K562 (cell line): ENCODE data around the gene TP53BP1. TPM values are rescaled to one million over a fixed set of nuclear protein-coding genes. Genes with fewer than 3 reads are reported as not detected.

Experiments used
- ATAC-seq: fragments of 200-7000 bp; cut with Tn5 transposase; 3 replicates; pipeline ENCODE4 v1.9.1; 2020; ENCODE audit warnings: moderate library complexity
- BruUV-seq: library from RNA; stranded (reverse); fragments of 400-500 nt; replicated peaks from 2 replicates; lab custom pipeline; 2021; lab: Mats Ljungman, UMichigan
- CTCF ChIA-PET: fragments of 300-600 bp; formaldehyde crosslinking; extraction: SDS; loops from one replicate; lab custom pipeline; 2021; ENCODE audit warnings: low intra/inter-chr PET ratio; lab: Yijun Ruan, JAX
- POLR2A ChIA-PET: fragments of 300-600, 350-650 bp; sonication (Branson Sonifier 250); formaldehyde crosslinking; extraction: SDS; loops from one replicate; lab custom pipeline; 2021; ENCODE audit warnings: antibody characterized with exemption, inconsistent platforms; lab: Yijun Ruan, JAX
- DNase-seq, 4 experiments: peaks; one replicate each; pipeline versions ENCODE4 v3.0.0 to v3.0.0-alpha.2; 2011 to 2018; ENCODE audit warnings: low spot score in 3 of 4, mixed read lengths in 3 of 4; ENCODE audit errors: extremely low read depth in 1 of 4
- FAIRE-seq: peaks from 2 replicates; lab custom pipeline; 2011; peaks lifted over from hg19 to GRCh38; lab: Jason Lieb, UNC
- H2AFZ ChIP-seq: 2 replicates; pipeline ENCODE4 v1.6.0; 2011; ENCODE audit warnings: low read depth, low read length, control low read depth, inconsistent platforms
- H3K27ac ChIP-seq: fragments of 200-600 bp; 3 replicates; pipeline ENCODE4 v1.8.0; 2011; ENCODE audit warnings: low read depth, mild to moderate bottlenecking, control low read depth, inconsistent platforms, low read length, moderate library complexity, mixed read lengths; ENCODE audit errors: extremely low read depth
- H3K27me3 ChIP-seq, 2 experiments: fragments of 300-600 bp in 1 of 2; 2 replicates in 1 of 2; 3 replicates in 1 of 2; pipeline versions ENCODE4 v1.6.0 to v1.8.0; 2011; ENCODE audit warnings: inconsistent platforms in 2 of 2, low read length in 2 of 2, mild to moderate bottlenecking in 1 of 2, mixed read lengths in 1 of 2, moderate library complexity in 1 of 2; ENCODE audit not compliant: control insufficient read depth in 2 of 2, insufficient read depth in 2 of 2
- H3K36me3 ChIP-seq: fragments of 300-600 bp; 3 replicates; pipeline ENCODE4 v1.8.0; 2011; ENCODE audit warnings: mild to moderate bottlenecking, low read length, inconsistent platforms; ENCODE audit not compliant: control insufficient read depth, insufficient read depth
- H3K4me1 ChIP-seq, 2 experiments: fragments of 200-600 bp in 1 of 2; replicated peaks in 1 of 2; 2 replicates in 1 of 2; 3 replicates in 1 of 2; pipeline versions ENCODE4 v1.5.1 to v1.8.0; 2011; ENCODE audit warnings: inconsistent platforms in 2 of 2, low read length in 2 of 2, mild to moderate bottlenecking in 1 of 2, mixed read lengths in 1 of 2, moderate library complexity in 1 of 2; ENCODE audit not compliant: control insufficient read depth in 2 of 2, insufficient read depth in 2 of 2
- H3K4me2 ChIP-seq: 2 replicates; pipeline ENCODE4 v1.6.1; 2011; ENCODE audit warnings: low read length, control low read depth, inconsistent platforms, mixed read lengths; ENCODE audit not compliant: insufficient read depth
- H3K4me3 ChIP-seq: fragments of 200-600 bp; sonication (generic), shearing (Covaris generic); 2 replicates; pipeline ENCODE4 v1.5.1; 2016; ENCODE audit warnings: control low read depth, inconsistent platforms
- H3K79me2 ChIP-seq: fragments of 200-600 bp; 3 replicates; pipeline ENCODE4 v1.8.0; 2011; ENCODE audit warnings: low read length, inconsistent platforms; ENCODE audit not compliant: control insufficient read depth, insufficient read depth
- H3K9ac ChIP-seq, 2 experiments: 2 replicates each; pipeline versions ENCODE4 v1.6.0 to v1.6.1; 2011; ENCODE audit warnings: low read depth in 2 of 2, low read length in 2 of 2, control low read depth in 1 of 2, inconsistent platforms in 1 of 2, mild to moderate bottlenecking in 1 of 2, mixed read lengths in 1 of 2; ENCODE audit not compliant: insufficient read depth in 1 of 2
- H3K9me1 ChIP-seq: one replicate; pipeline ENCODE4 v1.6.0; 2011; ENCODE audit warnings: inconsistent platforms, mild to moderate bottlenecking, low read length, moderate library complexity; ENCODE audit not compliant: control insufficient read depth, insufficient read depth
- H3K9me3 ChIP-seq: replicated peaks from 2 replicates; pipeline ENCODE4 v1.5.1; 2011; ENCODE audit warnings: low read depth, low read length, inconsistent platforms; ENCODE audit not compliant: control insufficient read depth, insufficient read depth
- H4K20me1 ChIP-seq: replicated peaks from 2 replicates; pipeline ENCODE4 v1.6.1; 2011; ENCODE audit warnings: low read length, inconsistent platforms, mixed read lengths; ENCODE audit not compliant: control insufficient read depth, insufficient read depth
- BRF2 ChIP-seq: IDR thresholded peaks from 3 replicates; pipeline ENCODE4 v1.6.1; 2011; ENCODE audit warnings: borderline replicate concordance, mild to moderate bottlenecking; ENCODE audit not compliant: insufficient read length, insufficient read depth
- C11orf30 ChIP-seq: fragments of 450-650 bp; IDR thresholded peaks from 2 replicates; pipeline ENCODE4 v1.6.1; 2016; ENCODE audit warnings: low read depth, mild to moderate bottlenecking
- CGGBP1 ChIP-seq: fragments of 250-450 bp; sonication (Bioruptor Pico); IDR thresholded peaks from 2 replicates; pipeline ENCODE4 v1.9.0; 2021; ENCODE audit warnings: mild to moderate bottlenecking
- FOXA1 ChIP-seq: fragments of 450-650 bp; IDR thresholded peaks from 2 replicates; pipeline ENCODE4 v1.6.1; 2016; ENCODE audit warnings: mild to moderate bottlenecking, borderline replicate concordance
- HDAC8 ChIP-seq: fragments of 450-650 bp; IDR thresholded peaks from 2 replicates; pipeline ENCODE4 v1.6.1; 2016; ENCODE audit warnings: mild to moderate bottlenecking, missing genetic modification characterization, moderate library complexity, missing compliant biosample characterization
- NELFE ChIP-seq: IDR thresholded peaks from 2 replicates; pipeline ENCODE4 v1.6.1; 2011; ENCODE audit warnings: mild to moderate bottlenecking; ENCODE audit not compliant: insufficient read depth, insufficient read length
- NKRF ChIP-seq: fragments of 450-650 bp; IDR thresholded peaks from 2 replicates; pipeline ENCODE4 v1.6.1; 2016; ENCODE audit warnings: borderline replicate concordance
- PHB ChIP-seq: fragments of 250-450 bp; sonication (Bioruptor Pico); IDR thresholded peaks from 2 replicates; pipeline ENCODE4 v1.5.0; 2021
- PREB ChIP-seq: sonication (generic); formaldehyde crosslinking; IDR thresholded peaks from 2 replicates; pipeline ENCODE4 v1.8.1; 2023; ENCODE audit warnings: mild to moderate bottlenecking, missing genetic modification reagents
- RFX7 ChIP-seq: fragments of 250-450 bp; sonication (Bioruptor Pico); IDR thresholded peaks from 2 replicates; pipeline ENCODE4 v1.5.1; 2021; ENCODE audit warnings: mild to moderate bottlenecking
- THRB ChIP-seq: fragments of 450-650 bp; formaldehyde crosslinking; conservative IDR thresholded peaks from 2 replicates; pipeline ENCODE4 v1.4.0; 2022; ENCODE audit warnings: mild to moderate bottlenecking, missing genetic modification characterization
- ZNF263 ChIP-seq: sonication (generic); formaldehyde crosslinking; IDR thresholded peaks from 2 replicates; pipeline ENCODE4 v1.8.0; 2022; ENCODE audit warnings: mild to moderate bottlenecking, missing genetic modification reagents, borderline replicate concordance
- ZNF316 ChIP-seq: fragments of 450-650 bp; IDR thresholded peaks from 2 replicates; pipeline ENCODE4 v1.6.1; 2016
- ZNF408 ChIP-seq: fragments of 250-450 bp; sonication (Bioruptor Pico); IDR thresholded peaks from 2 replicates; pipeline ENCODE4 v1.4.0; 2020; ENCODE audit warnings: low read depth, mild to moderate bottlenecking, moderate library complexity
- WGBS: fragments of 100-300 bp; shearing (Covaris generic); methylation state at CpG from one replicate; pipeline ENCODE4 v1.1.6; 2016; ENCODE audit warnings: low coverage, mixed read lengths; ENCODE audit not compliant: insufficient coverage; ENCODE audit errors: missing lambda C conversion rate; 5-methylcytosine and 5-hydroxymethylcytosine counted together
- in situ Hi-C: fragments of 300-500 bp; cut with MboI; formaldehyde crosslinking; loops from 4 replicates; pipeline ENCODE4 v1.15.0; 2018; ENCODE audit warnings: inconsistent platforms, mixed read lengths
- intact Hi-C: fragments of 100-400 bp; cut with micrococcal nuclease; formaldehyde crosslinking; loops from 2 replicates; pipeline ENCODE4 v1.14.2; 2022
- polyA plus RNA-seq, 8 experiments: library from polyadenylated mRNA; depleted of rRNA in 4 of 8; stranded (reverse) in 5 of 8; unstranded in 3 of 8; fragments of >200 nt; fragmentation: Nextera tagmentation in 2 of 8; fragmentation: Illumina TruSeq in 1 of 8; extraction: Ambion mirVana in 2 of 8; extraction: Trizol in 1 of 8; gene quantifications; 2 replicates each; pipeline versions ENCODE4 v1.2.1 to v1.2.3, GENCODE V29; 2011 to 2014; ENCODE audit warnings: inconsistent platforms in 1 of 8, missing spikeins in 1 of 8
- total RNA-seq, 7 experiments: library from RNA; depleted of rRNA in 6 of 7; stranded (reverse); fragments of >200 nt in 6 of 7; fragmentation: Illumina TruSeq in 2 of 7; extraction: Trizol in 2 of 7; gene quantifications; 2 replicates each; pipeline versions ENCODE4 v1.2.1 to v1.2.3, GENCODE V29; 2011 to 2021; ENCODE audit warnings: low replicate concordance in 1 of 7

TP53BP1 gene
- total and polyA plus RNA-seq, 9 of the 15 experiments (the other 6 are each of a cell fraction or from before 2014, with no cell fraction given), result 5.7 to 63.3 (median 30.9) TPM

- Histone ChIP-seq H3K27ac (no peak overlapping the region), H3K4me3 (no peak overlapping the region), H2AFZ (no peak overlapping the region), H3K9me1 (no peaks in the 10 kb centered on the region), H3K79me2 (no peaks in the 10 kb centered on the region), H3K9me3 (no peaks in the 10 kb centered on the region), H3K27me3 (no peaks in the 10 kb centered on the region), H3K36me3 (peaks cover 98% of the 10 kb centered on the region), H3K4me2 (no peak overlapping the region), H3K4me1 (no peaks in the 10 kb centered on the region), H4K20me1 (no peaks in the 10 kb centered on the region), H3K9ac (no peak overlapping the region)
- ChIA-PET POLR2A (interaction anchor here (0.7 kb wide), 2 partner anchors 8 to 10 kb away, joined by 3 read pairs; no protein-coding TSS in a partner anchor), CTCF (no interaction called here)
- no TSS peak for BruUV-seq
- whole genome bisulfite sequencing, result 93% methylated on average over 3 of the region's 3 CpGs
- intact Hi-C loops, result no loop called here
- in situ Hi-C loops, result no loop called here
- DNase-seq (no peak), ATAC-seq (no peak), FAIRE-seq (no peak)
- TF ChIP-seq C11orf30 (peak; percentile 61; the same call in 1 of the 2 replicates), HDAC8 (tag) (no peak), NKRF (no peak), CGGBP1 (CRISPR knock-in tag) (no peak), BRF2 (no peak), PHB (no peak), FOXA1 (no peak), RFX7 (CRISPR knock-in tag) (no peak), THRB (CRISPR knock-in tag) (no peak), ZNF263 (CRISPR knock-in tag) (no peak), PREB (no peak), NELFE (no peak), ZNF316 (peak; percentile 77), ZNF408 (CRISPR knock-in tag) (no peak)
These were observed 90.7 kb downstream of the TP53BP1 start for GRCh38 chr15:43402255-43402654.
